Stimulated activated CD4-positive, alpha-beta T cell treated with anti-CD3 and anti-CD28 coated beads, Interleukin-4, amount 100 ng/mL, for 1 hour (primary cell): ENCODE measurements around the gene TRMO.

Source experiments
- DNase-seq: peaks from one replicate; pipeline ENCODE4 v3.0.0-alpha.2; 2020

Gene TRMO

DNA sequence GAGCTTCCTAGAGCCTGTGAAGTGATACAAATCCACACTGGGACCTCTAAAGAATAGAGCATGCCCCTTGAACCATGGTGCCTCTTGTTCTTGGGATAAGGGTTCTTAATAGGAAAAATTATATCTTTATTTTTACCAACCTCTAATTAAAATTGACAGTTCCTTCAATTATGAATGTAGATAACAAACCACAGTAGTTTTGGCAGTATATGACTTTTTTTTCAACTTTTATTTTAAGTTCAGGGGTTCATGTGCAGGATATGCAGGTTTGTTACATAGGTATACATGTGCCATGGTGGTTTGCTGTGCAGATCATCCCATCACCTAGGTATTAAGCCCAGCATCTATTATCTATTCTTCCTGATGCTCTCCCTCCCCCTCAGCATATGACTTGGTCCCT lies 14.7 kb upstream of the TRMO start:
- DNase-seq: no peak

DNA sequence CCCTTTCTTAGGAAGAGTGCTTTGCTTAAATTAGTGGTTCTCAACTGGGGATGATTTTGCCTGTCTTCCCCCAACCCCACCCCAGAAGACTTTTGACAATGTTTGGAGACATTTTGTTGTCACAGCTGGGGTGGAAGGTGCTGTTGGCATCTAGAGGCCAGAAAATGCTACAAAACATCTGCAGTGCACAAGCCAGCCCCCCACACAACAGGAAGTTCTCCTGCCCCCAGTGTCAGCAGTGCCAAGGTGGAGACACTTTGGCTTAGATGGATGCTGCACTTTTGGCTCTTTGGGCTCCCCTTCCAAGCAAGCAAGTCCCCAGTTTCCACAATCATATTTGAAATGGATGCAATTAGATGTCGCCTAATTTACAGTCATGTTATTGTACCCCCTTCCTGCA lies 13.0 kb upstream of the TRMO start:
- DNase-seq: no peak

- no peak for DNase-seq
Observed at GRCh38 chr9:97934321-97935115, 12.2 kb upstream of the TRMO start.

DNA sequence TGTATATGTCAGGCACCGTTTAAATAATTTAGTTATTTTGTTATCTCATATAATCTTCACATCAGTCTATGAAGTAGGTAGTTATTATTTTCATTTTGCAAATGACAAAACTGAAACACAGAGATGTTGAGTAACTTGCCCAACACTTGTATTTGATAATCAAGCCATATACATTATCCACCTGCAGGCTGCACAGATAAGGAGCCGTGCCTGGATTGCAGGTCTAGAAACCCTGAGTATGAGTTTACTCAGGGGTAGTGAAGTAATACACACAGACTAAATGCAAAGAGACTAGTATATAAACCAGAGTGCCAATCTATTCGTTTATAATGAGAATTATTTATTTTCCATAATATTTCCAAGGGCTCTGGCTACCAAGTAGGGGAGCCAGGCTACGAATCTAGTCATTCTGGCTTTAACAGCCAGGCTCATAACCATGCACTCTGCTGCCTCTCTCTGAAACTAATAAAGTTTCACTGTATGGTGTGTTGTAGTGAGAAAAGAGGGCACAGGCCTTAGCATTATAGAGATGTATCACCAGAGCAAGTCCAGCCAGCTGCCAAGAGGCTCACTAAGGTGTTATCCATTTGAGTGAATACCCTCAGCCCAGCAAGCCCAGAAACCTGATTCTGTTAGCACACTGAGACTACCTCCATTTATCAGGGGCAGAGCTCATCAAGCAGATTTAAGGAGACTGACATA lies 11.1 kb upstream of the TRMO start:
- no peak for DNase-seq

- DNase-seq: no peak
Observed at GRCh38 chr9:97930972-97931371, 8.7 kb upstream of the TRMO start.

- DNase-seq: no peak
Observed at GRCh38 chr9:97928986-97929604, 6.8 kb upstream of the TRMO start.

DNA sequence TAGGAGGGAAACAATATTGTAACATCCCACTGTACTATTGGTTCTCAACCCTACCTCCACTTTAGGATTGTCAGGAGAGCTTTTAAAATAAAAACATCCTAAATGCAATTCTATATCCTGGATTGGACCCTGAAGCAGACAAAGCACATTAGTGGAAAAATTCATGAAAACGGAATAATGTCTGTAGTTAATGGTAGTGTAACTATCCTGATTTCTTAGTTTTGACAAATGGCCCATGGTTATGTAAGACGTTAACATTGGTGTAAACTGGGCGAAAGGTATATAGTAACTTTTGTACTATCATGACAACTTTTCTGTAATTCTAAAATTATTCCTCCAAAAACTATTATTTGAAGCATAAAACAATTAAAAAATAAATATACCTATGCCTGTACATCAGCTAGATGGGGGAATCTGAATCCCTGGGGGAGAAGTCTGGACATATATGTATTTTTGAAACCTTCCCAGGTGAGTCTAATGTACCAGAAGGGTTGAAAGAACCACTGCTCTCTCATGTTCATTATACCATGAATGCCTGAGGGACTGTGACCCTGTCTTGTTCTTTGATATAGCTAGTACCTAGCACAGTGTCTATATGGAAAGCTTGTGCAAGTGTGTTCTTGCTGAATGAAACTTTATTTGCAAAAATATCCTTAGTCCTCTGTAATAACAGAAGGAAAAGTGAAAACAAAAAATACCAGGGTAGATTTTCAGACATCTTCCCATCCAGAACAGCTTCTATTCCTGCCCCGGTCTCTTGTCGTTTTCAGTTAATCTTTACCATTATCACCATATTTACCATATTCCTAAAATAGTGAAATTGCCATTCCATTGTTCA lies 3.4 kb upstream of the TRMO start:
- no peak for DNase-seq

DNA sequence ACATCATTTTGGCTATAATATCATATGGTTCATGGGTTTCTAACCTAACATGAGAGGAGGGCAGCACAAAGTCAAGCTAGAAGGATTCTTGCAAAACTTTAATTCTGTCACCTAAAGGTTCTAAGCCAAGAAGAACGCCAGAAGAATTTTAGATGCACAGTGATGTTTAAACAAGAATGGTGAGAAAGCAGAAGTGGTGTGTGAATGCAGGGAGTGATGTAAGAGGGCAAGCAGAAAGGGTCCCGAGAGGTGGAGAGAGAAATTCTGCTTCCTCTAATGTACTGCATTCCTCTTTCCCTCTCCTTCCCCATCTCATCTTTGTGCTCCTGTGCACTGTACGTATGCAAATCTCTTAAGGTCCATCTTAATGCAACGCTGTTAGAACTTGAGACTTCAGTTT lies 2.1 kb upstream of the TRMO start:
- DNase-seq: no peak

DNA sequence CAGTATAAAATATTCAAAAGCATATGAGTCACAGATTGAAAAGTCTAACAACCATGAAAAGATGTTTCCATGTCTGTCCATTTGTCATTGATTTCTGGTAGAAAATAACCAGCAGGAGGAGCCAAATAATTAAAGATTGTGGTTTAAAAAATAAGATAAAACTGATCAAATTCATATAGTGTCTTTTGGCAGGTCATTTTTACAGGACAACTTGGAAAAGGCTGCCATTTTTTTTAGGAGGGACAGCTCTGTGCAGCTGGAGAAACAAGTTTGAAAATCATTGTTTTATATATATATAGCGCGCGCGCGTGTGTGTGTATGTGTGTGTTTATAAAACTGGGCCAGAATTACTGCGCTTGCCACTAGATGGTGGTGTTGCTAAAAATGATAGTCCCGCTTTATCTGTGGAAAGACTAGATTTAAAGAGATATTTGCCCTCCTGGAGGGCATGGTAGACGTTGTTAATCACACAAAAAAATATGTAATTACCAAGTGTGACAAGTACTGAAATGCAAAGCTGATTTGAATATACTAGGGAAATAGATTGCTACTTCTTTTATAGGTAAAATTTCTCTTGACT lies 1.3 kb upstream of the TRMO start:
- DNase-seq: peak; percentile 72

DNA sequence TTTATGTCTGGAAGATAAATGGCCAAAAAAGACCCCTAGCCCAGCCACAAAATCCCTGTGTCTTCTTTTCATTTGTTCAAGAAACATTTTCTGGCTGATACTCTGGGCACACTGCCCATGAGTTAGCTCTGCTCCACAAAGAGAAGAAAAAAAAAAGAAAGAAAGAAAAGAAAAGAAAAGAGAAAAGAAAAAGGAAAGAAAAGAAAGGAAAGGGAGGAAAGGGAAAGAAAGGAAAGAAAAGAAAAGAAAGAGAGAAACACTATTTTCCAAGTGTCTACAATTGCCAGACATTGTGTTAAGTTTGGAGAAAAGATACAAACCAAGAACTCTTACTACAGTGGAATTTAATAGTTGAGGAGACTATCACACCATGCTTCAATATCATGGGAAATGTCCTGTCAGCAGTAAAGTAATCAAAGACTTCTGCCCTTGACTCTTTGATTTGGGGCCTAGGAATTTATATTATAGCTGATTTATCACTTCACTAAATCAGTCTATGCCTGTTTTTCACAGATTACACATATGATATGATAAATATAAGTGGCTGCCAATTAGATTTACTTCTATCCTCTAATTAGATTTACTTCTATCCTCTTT lies 3.0 kb downstream of the TRMO start:
- DNase-seq: no peak

DNA sequence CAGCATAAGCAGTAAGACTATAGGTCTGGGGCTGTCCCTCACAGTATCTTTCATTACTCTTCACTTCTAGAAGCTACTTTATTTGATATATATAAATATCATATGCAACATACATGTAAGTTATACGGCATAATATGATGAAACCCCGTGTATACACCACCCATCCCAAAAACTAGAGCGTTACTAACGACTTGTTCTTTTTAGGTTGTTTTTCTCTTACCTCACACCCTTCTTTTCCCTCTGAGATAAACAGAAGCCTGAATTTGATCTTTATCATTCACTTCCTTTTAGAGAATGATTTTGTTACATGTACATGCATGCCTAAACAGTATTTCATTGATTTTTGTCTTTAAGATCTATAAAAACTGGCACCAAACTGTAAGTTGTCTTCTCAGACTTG lies 3.7 kb downstream of the TRMO start:
- no peak for DNase-seq

GRCh38 chr9:97911970-97912369 lies 10.3 kb downstream of the TRMO start:
- DNase-seq: no peak

DNA sequence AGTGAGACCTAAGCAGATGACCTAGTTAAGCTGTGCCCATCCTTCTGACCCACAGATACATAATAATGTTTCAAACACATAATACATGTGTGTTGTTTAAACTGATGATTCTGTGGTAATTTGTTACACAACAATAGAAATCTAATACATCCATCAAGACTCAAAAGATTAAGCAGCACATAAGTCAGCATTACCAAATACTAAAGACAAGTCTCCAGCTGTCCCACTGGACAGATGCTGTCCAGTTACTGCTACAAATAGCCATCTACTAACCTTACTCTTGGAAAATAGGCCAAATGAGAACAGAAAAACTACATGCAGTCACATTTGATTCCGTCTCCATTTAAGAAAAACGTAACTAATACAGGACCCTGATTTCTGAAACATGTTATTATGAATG lies 10.8 kb downstream of the TRMO start:
- DNase-seq: no peak

- DNase-seq: no peak
Observed at GRCh38 chr9:97910357-97910756, 11.9 kb downstream of the TRMO start.

DNA sequence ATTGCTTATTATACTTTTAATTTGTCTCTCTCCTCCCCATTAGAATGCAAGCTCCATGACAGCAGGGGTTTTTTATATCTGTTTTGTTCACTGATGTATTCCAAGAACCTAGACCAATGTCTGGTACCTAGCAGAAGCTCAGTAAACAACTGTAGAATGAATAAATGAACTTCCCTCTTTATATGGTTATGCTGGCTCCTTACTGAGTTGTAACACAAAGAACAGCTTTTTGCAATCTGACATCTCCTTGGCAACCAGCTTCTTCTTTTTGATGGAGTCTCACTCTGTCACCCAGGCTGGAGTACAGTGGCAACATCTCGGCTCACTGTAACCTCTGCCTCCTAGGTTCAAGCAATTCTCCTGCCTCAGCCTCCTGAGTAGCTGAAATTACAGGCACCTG lies 13.6 kb downstream of the TRMO start:
- DNase-seq: no peak

DNA sequence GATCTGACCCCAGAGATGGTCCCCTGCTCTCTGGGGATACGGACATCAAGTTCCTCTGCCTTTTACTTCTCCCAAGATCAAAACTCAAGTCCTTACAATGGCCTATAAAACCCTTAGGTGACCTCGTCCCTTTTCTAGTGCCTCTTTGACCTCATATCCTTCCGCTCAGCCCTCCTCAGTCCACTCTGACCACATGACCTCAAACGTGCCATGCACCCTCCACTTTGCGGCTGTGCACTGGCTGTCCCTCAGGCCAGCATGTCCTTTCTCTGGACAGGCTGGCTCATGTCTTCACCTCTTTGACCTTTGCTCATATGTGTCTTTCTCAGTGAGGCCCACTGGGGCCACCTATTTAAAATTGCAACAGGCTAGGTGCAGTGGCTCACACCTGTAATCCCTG lies 14.7 kb downstream of the TRMO start:
- DNase-seq: no peak

DNA sequence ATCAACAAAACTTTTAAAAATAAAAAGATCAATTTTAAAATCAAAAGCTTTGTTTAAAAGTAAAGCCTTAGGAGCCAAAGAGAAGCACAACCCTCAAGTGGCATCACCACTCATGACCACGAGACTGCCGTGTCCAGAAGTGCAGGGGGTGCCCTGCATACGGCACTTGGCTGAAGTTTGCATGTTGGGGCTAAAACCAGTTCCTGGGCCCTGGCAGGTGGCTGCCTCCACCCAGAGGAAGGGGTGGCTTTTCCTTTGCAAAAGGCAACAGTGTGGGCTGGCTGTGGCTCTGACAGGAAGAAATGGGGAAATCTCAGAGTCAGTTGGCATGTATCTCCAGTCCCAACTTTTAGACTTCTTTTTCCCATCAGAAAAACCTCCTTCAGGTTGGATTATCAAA lies 15.3 kb downstream of the TRMO start:
- no peak for DNase-seq

GRCh38 chr9:97906236-97906831 lies 16.0 kb downstream of the TRMO start:
- DNase-seq: peak; percentile 19

DNA sequence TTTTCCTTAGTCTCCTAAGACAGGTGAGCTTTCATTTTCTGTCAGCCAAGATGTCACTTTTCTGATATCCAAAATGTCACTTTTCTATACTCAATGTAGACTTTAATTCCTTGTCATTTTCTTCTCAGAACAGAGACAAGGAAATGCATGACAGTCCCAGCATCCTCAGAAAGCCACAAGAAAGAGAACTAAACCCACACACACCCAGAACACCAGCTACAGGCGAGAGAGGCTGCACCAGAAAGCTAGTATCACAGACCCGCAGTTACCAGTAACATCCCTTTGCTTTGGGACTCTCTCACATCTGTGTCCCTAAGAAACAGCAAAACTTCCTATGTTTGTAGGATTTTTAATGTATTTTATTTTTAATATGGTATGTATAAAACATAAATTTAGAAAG lies 17.1 kb downstream of the TRMO start:
- DNase-seq: peak; percentile 24

GRCh38 chr9:97904725-97905124 lies 17.6 kb downstream of the TRMO start:
- peak; percentile 30 for DNase-seq

GRCh38 chr9:97903177-97903576 lies 19.1 kb downstream of the TRMO start:
- DNase-seq: no peak
